NOMO-1 (cell line): ENCODE results near the gene GPATCH4.

ENCODE experiments used
- DNase-seq, 2 experiments: peaks; one replicate each; lab custom pipeline; 2025; ENCODE audit not compliant: unreplicated experiment in 2 of 2; lab: John Stamatoyannopoulos, UW

The GPATCH4 gene

GRCh38 chr1:156551869-156552268 is 49.4 kb downstream of the GPATCH4 start:
- peak; percentile 3 to 13 for DNase-seq

- no peak for DNase-seq
These were observed 50.1 kb downstream of the GPATCH4 start for GRCh38 chr1:156551066-156551643.

GRCh38 chr1:156550346-156550745 is 50.9 kb downstream of the GPATCH4 start:
- no peak for DNase-seq

- DNase-seq: no peak
These were observed 51.4 kb downstream of the GPATCH4 start for GRCh38 chr1:156549831-156550230.

GRCh38 chr1:156549390-156549789 is 51.9 kb downstream of the GPATCH4 start:
- DNase-seq: no peak

- DNase-seq: no peak
These were observed 53.3 kb downstream of the GPATCH4 start for GRCh38 chr1:156547982-156548381.

- no peak for DNase-seq
These were observed 53.8 kb downstream of the GPATCH4 start for GRCh38 chr1:156547434-156547833.

GRCh38 chr1:156546267-156546666 is 55.0 kb downstream of the GPATCH4 start:
- no peak for DNase-seq

- no peak for DNase-seq
These were observed 56.6 kb downstream of the GPATCH4 start for GRCh38 chr1:156544592-156545102.
